SK-N-SH (cell line): Measurements from ENCODE around the gene IL3.
"Not testable (repeated sequence)": the region's sequence is repeated elsewhere in the genome, so short reads cannot be mapped to it uniquely, and the experiment has no call there.

ENCODE experiments used
- ELF1 ChIP-seq: IDR thresholded peaks from 2 replicates; pipeline ENCODE4 v1.4.0; 2012
- FOSL2 ChIP-seq: IDR thresholded peaks from 2 replicates; pipeline ENCODE4 v1.4.0; 2012; ENCODE audit warnings: low read depth, mild to moderate bottlenecking, moderate library complexity, borderline replicate concordance
- MXI1 ChIP-seq: IDR thresholded peaks from 2 replicates; pipeline ENCODE4 v1.6.1; 2012; ENCODE audit warnings: mild to moderate bottlenecking, low read depth, low read length, improper control_type of control experiment
- NFIC ChIP-seq: IDR thresholded peaks from 2 replicates; pipeline ENCODE4 v1.4.0; 2012; ENCODE audit warnings: borderline replicate concordance
- POLR2AphosphoS5 ChIP-seq: IDR thresholded peaks from 2 replicates; pipeline ENCODE4 v1.6.1; 2012; ENCODE audit warnings: low read depth, low read length
- RAD21 ChIP-seq: IDR thresholded peaks from 2 replicates; pipeline ENCODE4 v1.6.1; 2012; ENCODE audit warnings: mild to moderate bottlenecking, low read length
- RCOR1 ChIP-seq: fragments of 150-350 bp; IDR thresholded peaks from 2 replicates; pipeline ENCODE4 v1.6.1; 2017; ENCODE audit warnings: antibody characterized with exemption, low read length
- SMC3 ChIP-seq: IDR thresholded peaks from 2 replicates; pipeline ENCODE4 v1.6.1; 2012; ENCODE audit warnings: low read depth, low read length, improper control_type of control experiment
- TEAD4 ChIP-seq: IDR thresholded peaks from 2 replicates; pipeline ENCODE4 v1.4.0; 2012; ENCODE audit warnings: mild to moderate bottlenecking, borderline replicate concordance; ENCODE audit not compliant: insufficient read depth
- YY1 ChIP-seq: IDR thresholded peaks from 2 replicates; pipeline ENCODE4 v1.4.0; 2012; ENCODE audit warnings: low read depth, mild to moderate bottlenecking
- TF ChIP-seq, protein P1 (sequence below): fragments of 200-600 bp; sonication (generic); IDR thresholded peaks from 2 replicates; pipeline ENCODE4 v1.6.1; 2017; ENCODE audit warnings: antibody characterized with exemption, mild to moderate bottlenecking, moderate library complexity
- TF ChIP-seq, protein P2 (sequence below): IDR thresholded peaks from 2 replicates; pipeline ENCODE4 v1.4.0; 2012; ENCODE audit warnings: low read depth, borderline replicate concordance
- TF ChIP-seq, protein P3 (sequence below): IDR thresholded peaks from 2 replicates; pipeline ENCODE4 v1.6.1; 2012; ENCODE audit warnings: mild to moderate bottlenecking, low read depth, low read length, moderate library complexity

DNA sequence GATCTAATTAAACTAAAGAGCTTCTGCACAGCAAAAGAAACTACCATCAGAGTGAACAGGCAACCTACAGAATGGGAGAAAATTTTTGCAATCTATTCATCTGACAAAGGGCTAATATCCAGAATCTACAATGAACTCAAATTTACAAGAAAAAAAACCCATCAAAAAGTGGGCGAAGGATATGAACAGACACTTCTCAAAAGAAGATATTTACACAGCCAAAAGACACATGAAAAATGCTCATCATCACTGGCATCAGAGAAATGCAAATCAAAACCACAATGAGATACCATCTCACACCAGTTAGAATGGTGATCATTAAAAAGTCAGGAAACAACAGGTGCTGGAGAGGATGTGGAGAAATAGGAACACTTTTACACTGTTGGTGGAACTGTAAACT is 48.0 kb downstream of the IL3 start:
- TF ChIP-seq, protein P1, sequence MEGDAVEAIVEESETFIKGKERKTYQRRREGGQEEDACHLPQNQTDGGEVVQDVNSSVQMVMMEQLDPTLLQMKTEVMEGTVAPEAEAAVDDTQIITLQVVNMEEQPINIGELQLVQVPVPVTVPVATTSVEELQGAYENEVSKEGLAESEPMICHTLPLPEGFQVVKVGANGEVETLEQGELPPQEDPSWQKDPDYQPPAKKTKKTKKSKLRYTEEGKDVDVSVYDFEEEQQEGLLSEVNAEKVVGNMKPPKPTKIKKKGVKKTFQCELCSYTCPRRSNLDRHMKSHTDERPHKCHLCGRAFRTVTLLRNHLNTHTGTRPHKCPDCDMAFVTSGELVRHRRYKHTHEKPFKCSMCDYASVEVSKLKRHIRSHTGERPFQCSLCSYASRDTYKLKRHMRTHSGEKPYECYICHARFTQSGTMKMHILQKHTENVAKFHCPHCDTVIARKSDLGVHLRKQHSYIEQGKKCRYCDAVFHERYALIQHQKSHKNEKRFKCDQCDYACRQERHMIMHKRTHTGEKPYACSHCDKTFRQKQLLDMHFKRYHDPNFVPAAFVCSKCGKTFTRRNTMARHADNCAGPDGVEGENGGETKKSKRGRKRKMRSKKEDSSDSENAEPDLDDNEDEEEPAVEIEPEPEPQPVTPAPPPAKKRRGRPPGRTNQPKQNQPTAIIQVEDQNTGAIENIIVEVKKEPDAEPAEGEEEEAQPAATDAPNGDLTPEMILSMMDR: not testable (repeated sequence)
- not testable (repeated sequence) for TF ChIP-seq SMC3, POLR2AphosphoS5, RAD21, YY1, TEAD4, NFIC, MXI1, ELF1, RCOR1, FOSL2
- TF ChIP-seq, protein P2, sequence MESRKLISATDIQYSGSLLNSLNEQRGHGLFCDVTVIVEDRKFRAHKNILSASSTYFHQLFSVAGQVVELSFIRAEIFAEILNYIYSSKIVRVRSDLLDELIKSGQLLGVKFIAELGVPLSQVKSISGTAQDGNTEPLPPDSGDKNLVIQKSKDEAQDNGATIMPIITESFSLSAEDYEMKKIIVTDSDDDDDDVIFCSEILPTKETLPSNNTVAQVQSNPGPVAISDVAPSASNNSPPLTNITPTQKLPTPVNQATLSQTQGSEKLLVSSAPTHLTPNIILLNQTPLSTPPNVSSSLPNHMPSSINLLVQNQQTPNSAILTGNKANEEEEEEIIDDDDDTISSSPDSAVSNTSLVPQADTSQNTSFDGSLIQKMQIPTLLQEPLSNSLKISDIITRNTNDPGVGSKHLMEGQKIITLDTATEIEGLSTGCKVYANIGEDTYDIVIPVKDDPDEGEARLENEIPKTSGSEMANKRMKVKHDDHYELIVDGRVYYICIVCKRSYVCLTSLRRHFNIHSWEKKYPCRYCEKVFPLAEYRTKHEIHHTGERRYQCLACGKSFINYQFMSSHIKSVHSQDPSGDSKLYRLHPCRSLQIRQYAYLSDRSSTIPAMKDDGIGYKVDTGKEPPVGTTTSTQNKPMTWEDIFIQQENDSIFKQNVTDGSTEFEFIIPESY: not testable (repeated sequence)
- TF ChIP-seq, protein P3, sequence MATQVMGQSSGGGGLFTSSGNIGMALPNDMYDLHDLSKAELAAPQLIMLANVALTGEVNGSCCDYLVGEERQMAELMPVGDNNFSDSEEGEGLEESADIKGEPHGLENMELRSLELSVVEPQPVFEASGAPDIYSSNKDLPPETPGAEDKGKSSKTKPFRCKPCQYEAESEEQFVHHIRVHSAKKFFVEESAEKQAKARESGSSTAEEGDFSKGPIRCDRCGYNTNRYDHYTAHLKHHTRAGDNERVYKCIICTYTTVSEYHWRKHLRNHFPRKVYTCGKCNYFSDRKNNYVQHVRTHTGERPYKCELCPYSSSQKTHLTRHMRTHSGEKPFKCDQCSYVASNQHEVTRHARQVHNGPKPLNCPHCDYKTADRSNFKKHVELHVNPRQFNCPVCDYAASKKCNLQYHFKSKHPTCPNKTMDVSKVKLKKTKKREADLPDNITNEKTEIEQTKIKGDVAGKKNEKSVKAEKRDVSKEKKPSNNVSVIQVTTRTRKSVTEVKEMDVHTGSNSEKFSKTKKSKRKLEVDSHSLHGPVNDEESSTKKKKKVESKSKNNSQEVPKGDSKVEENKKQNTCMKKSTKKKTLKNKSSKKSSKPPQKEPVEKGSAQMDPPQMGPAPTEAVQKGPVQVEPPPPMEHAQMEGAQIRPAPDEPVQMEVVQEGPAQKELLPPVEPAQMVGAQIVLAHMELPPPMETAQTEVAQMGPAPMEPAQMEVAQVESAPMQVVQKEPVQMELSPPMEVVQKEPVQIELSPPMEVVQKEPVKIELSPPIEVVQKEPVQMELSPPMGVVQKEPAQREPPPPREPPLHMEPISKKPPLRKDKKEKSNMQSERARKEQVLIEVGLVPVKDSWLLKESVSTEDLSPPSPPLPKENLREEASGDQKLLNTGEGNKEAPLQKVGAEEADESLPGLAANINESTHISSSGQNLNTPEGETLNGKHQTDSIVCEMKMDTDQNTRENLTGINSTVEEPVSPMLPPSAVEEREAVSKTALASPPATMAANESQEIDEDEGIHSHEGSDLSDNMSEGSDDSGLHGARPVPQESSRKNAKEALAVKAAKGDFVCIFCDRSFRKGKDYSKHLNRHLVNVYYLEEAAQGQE: not testable (repeated sequence)
